Stimulated activated naive B cell treated with anti-CD40 and anti-IgM and Interleukin-4, amounts not matched to agents 10 μg/mL and 1 μg/mL and 100 μg/mL, for 72 hours (primary cell): ENCODE data around the gene MEIOSIN.

Experiments
- ATAC-seq, 2 donors: fragments of 150-1000 bp; cut with Tn5 transposase; replicated peaks; 2 replicates each; pipeline ENCODE4 v1.10.0; 2021; ENCODE audit warnings: moderate library complexity in 1 of 2
- DNase-seq: peaks from one replicate; pipeline ENCODE4 v3.0.0; 2021
- H3K27ac Mint-ChIP-seq: one replicate; pipeline ENCODE4 v1.8.0; 2022; ENCODE audit warnings: mild to moderate bottlenecking, mixed read lengths
- H3K27me3 Mint-ChIP-seq, 2 donors: one replicate each; pipeline ENCODE4 v1.8.0; 2022; ENCODE audit warnings: mixed read lengths in 2 of 2
- H3K36me3 Mint-ChIP-seq, 2 donors: one replicate each; pipeline ENCODE4 v1.8.0; 2022; ENCODE audit warnings: mixed read lengths in 2 of 2, mild to moderate bottlenecking in 1 of 2
- H3K4me1 Mint-ChIP-seq, 2 donors: one replicate each; pipeline ENCODE4 v1.8.0; 2022; ENCODE audit warnings: mixed read lengths in 2 of 2, mild to moderate bottlenecking in 1 of 2
- H3K4me3 Mint-ChIP-seq, 2 donors: one replicate each; pipeline ENCODE4 v1.8.0; 2022; ENCODE audit warnings: mild to moderate bottlenecking in 2 of 2, mixed read lengths in 2 of 2, moderate library complexity in 1 of 2
- H3K9me3 Mint-ChIP-seq, 2 donors: one replicate each; pipeline ENCODE4 v1.8.0; 2022; ENCODE audit warnings: mixed read lengths in 2 of 2, mild to moderate bottlenecking in 1 of 2

The MEIOSIN gene

DNA sequence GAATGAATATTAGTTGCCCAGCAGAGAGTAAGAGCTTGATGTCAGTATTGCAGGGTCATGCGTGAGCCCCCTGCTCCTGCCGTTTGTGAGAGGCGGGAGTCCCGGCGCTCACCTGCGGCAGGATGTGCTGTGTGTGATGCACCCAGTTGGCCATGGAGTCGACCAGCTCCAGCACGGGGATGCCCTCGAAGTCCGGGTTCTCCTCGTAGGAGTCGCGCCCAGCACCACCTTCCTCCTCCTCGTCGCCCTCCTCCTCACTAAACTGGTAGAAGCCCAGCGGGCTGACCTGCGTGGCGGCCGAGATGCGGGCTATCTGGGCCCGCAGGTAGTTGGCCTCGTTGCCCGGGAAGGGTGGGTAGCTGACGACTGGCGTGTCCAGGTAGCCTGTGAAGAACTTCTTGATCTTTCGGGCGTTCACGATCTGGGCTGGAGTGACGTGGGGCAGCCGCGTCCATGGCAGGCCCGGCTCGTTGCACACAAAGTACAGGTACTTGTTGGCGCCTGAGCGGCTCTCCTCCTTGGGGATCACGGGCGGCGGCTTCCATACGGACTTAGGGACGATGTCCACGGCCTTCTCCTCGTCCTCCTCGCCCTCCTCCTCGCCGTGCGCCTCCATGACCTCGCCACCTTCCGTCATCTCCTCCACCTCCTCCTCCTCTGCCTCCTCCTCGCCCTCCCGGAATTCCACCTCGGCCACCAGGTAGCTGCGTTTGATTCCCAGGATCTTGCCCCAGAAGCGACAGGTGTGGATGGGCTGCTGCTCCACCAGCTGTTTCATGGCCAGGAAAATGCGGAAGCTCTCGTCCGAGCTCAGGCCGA, 71.1 kb downstream of the MEIOSIN start:
- H3K27me3 Mint-ChIP-seq: peaks cover 10 to 37% of the 10 kb centered on the region in 2 donors
- DNase-seq (no peak), ATAC-seq (no peak)
- no peaks in the 10 kb centered on the region for H3K9me3 Mint-ChIP-seq
- no peak overlapping the region for H3K4me3 Mint-ChIP-seq
- H3K36me3 Mint-ChIP-seq: no peaks in the 10 kb centered on the region
- H3K27ac Mint-ChIP-seq: no peak overlapping the region
- H3K4me1 Mint-ChIP-seq: peaks cover 3 to 11% of the 10 kb centered on the region in 2 donors

DNA sequence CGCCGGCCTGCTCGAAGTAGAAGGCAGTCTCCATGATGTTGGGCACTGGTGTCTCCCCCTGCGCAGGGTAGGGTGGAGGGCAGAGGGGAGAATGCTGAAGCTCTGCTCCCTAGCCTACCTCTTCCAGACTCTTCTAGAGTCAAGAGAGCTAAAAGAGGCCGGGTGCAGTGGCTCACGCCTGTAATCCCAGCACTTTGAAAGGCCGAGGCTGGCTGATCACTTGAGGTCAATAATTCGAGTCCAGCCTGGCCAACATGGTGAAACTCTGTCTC, 71.7 kb downstream of the MEIOSIN start:
- no peak overlapping the region for H3K27ac Mint-ChIP-seq
- peaks cover 8 to 12% of the 10 kb centered on the region in 2 donors for H3K4me1 Mint-ChIP-seq
- H3K9me3 Mint-ChIP-seq: no peaks in the 10 kb centered on the region
- ATAC-seq (no peak), DNase-seq (no peak)
- no peaks in the 10 kb centered on the region for H3K36me3 Mint-ChIP-seq
- peaks cover 10 to 38% of the 10 kb centered on the region in 2 donors for H3K27me3 Mint-ChIP-seq
- no peak overlapping the region for H3K4me3 Mint-ChIP-seq

DNA sequence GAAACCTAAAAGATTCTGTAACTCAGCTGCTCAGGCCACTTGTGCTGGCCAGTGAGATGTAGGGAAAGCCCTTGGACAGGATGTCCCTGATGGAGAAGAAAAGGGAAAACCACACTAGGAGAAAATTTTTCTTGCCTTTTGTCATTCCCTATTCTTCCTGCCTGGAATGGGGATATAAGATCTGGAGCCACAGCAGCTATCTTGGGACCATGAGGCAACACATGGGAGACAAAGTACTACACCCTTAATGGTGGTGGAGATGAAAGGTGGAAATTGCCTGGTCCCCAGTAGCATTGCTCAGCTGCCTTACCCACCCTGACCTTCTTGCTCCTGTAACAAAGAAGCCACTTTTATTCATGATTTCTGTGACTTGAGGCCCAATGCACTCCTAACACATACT, 72.5 kb downstream of the MEIOSIN start:
- DNase-seq: no peak
- no peaks in the 10 kb centered on the region for H3K9me3 Mint-ChIP-seq
- H3K4me1 Mint-ChIP-seq: peaks cover 12 to 15% of the 10 kb centered on the region in 2 donors
- no peak overlapping the region for H3K4me3 Mint-ChIP-seq
- peaks cover 11 to 35% of the 10 kb centered on the region in 2 donors for H3K27me3 Mint-ChIP-seq
- no peak overlapping the region for H3K27ac Mint-ChIP-seq
- no peaks in the 10 kb centered on the region for H3K36me3 Mint-ChIP-seq
- no peak for ATAC-seq

DNA sequence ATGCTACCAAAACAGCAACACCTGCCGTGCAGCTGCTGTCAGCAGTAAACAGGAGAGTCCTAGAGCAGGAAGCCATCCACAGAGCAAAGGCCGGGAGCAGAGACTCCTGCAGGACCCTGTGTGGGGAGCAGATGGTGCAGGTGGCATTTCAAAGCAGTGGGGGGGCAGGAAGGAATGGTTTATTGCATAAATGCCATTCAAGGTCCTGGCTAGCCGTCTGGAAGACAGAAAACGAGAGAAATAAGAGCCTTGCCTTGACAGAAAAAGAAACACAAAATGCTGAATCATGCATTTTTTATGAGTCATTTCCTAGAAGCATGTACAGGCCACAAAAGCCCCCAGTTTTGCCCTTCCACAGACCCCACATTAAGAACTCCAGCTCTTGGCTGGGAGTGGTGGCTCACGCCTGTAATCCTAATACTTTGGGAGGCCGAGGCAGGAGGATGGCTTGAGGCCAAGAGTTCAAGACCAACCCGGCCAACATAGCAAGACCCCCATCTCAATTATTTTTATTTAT, 76.5 kb downstream of the MEIOSIN start:
- Mint-ChIP-seq H3K4me3 (peak overlapping the region; percentile 1 to 33), H3K27ac (peak overlapping the region; percentile 76), H3K36me3 (peaks cover 10 to 14% of the 10 kb centered on the region in 2 donors), H3K4me1 (peaks cover 12 to 15% of the 10 kb centered on the region in 2 donors), H3K27me3 (peaks cover 12 to 35% of the 10 kb centered on the region in 2 donors), H3K9me3 (no peaks in the 10 kb centered on the region)
- ATAC-seq (peak; percentile 42 to 46), DNase-seq (no peak)

DNA sequence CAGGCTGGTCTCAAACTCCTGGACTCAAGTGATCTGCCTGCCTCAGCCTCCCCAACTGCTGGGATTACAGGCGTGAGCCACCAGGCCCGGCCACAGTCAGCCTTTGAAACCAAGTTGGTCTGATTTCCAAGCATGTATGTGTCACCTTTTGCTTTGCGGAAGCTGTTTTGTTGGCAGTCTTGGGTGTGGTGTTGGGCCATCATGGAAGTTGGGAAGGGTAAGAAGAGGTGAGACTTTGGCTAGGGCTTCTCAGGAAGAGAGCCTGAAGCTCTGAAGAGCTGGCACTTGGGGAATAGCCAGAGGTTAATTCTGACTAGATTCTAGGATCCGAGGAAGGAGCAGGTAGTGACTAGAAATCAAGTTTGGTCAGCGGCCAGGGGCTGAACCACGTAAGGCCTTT, 79.1 kb downstream of the MEIOSIN start:
- Mint-ChIP-seq H3K4me1 (peaks cover 14 to 31% of the 10 kb centered on the region in 2 donors), H3K27ac (no peak overlapping the region), H3K9me3 (no peaks in the 10 kb centered on the region), H3K27me3 (peaks cover 12 to 41% of the 10 kb centered on the region in 2 donors), H3K4me3 (no peak overlapping the region), H3K36me3 (peaks cover 25 to 26% of the 10 kb centered on the region in 2 donors)
- DNase-seq (no peak), ATAC-seq (no peak)
